Sigmoid colon (tissue), 7 donors: ENCODE results near the gene SPINK8. TPM values are rescaled to one million over a fixed set of nuclear protein-coding genes. Genes with fewer than 3 reads are reported as not detected.

Experiments
- DNase-seq: peaks from one replicate; pipeline ENCODE4 v3.0.0-alpha.2; 2019
- H3K27ac ChIP-seq, 4 donors: fragments of 200-600 bp; sonication (generic); one replicate each; pipeline ENCODE4 v1.5.1; 2016 to 2019; ENCODE audit warnings: mild to moderate bottlenecking in 1 of 4
- H3K27me3 ChIP-seq, 3 donors: fragments of 200-600 bp; sonication (generic); one replicate each; pipeline ENCODE4 v1.5.1; 2019; ENCODE audit warnings: mild to moderate bottlenecking in 1 of 3
- H3K36me3 ChIP-seq, 4 donors: fragments of 200-600 bp; sonication (generic); one replicate each; pipeline ENCODE4 v1.5.1; 2016 to 2019
- H3K4me1 ChIP-seq, 4 donors: fragments of 200-600 bp; sonication (generic); one replicate each; pipeline ENCODE4 v1.5.1; 2017 to 2019
- H3K4me3 ChIP-seq, 4 donors: fragments of 200-600 bp; sonication (generic); one replicate each; pipeline ENCODE4 v1.5.1; 2017 to 2019; ENCODE audit warnings: mild to moderate bottlenecking in 2 of 4, moderate library complexity in 1 of 4
- H3K9me3 ChIP-seq, 4 donors: fragments of 200-600 bp in 3 of 4; sonication (generic) in 3 of 4; one replicate each; pipeline versions ENCODE4 v1.5.1 to v1.6.1; 2013 to 2019
- EP300 ChIP-seq, 4 donors: sonication (generic); formaldehyde crosslinking; IDR thresholded peaks; one replicate each; pipeline ENCODE4 v1.6.1; 2017; ENCODE audit warnings: antibody characterized with exemption in 4 of 4
- POLR2A ChIP-seq, 2 donors: fragments of 450-650 bp; IDR thresholded peaks; one replicate each; pipeline ENCODE4 v1.6.1; 2016; ENCODE audit warnings: antibody characterized with exemption in 2 of 2, mild to moderate bottlenecking in 2 of 2, moderate library complexity in 2 of 2
- POLR2AphosphoS5 ChIP-seq, 4 donors: sonication (generic); formaldehyde crosslinking; IDR thresholded peaks; one replicate each; pipeline ENCODE4 v1.6.1; 2017; ENCODE audit warnings: antibody characterized with exemption in 4 of 4
- WGBS, 2 donors: extraction: QIAGEN DNeasy Blood & Tissue Kit; methylation state at CpG; one replicate each; pipeline ENCODE4 v1.1.7; 2013; 5-methylcytosine and 5-hydroxymethylcytosine counted together
- intact Hi-C: fragments of 100-400 bp; cut with DNase I; formaldehyde crosslinking; loops from one replicate; pipeline ENCODE4 v1.15.1; 2023
- polyA plus RNA-seq, 3 donors: library from polyadenylated mRNA; stranded (reverse); fragments of 200-250 nt; gene quantifications; one replicate each; pipeline ENCODE4 v1.2.3, GENCODE V29; 2013
- small RNA-seq, 3 donors: library from RNA; depleted of rRNA; stranded (forward); fragments of <200 nt; gene quantifications; one replicate each; pipeline ENCODE3, GENCODE V24; 2016
- total RNA-seq, 4 donors: library from RNA; depleted of rRNA; stranded (reverse); fragments of >200 nt; gene quantifications; one replicate each; pipeline ENCODE4 v1.1.0, GENCODE V29; 2016
- TF ChIP-seq, protein P1 (sequence below), 4 experiments: fragments of 450-650 bp in 3 of 4; fragments of 200-600 bp in 1 of 4; IDR thresholded peaks; one replicate each; pipeline ENCODE4 v1.5.1; 2016 to 2019; ENCODE audit warnings: antibody characterized with exemption in 4 of 4, mild to moderate bottlenecking in 3 of 4, moderate library complexity in 2 of 4
- donor health status: healthy with polysubstance abuse.
- donor health status: Bipolar disorder and iron deficiency.
- donor health status: healthy.

SPINK8 gene
- total and polyA plus RNA-seq, 7 donors: not detected

DNA sequence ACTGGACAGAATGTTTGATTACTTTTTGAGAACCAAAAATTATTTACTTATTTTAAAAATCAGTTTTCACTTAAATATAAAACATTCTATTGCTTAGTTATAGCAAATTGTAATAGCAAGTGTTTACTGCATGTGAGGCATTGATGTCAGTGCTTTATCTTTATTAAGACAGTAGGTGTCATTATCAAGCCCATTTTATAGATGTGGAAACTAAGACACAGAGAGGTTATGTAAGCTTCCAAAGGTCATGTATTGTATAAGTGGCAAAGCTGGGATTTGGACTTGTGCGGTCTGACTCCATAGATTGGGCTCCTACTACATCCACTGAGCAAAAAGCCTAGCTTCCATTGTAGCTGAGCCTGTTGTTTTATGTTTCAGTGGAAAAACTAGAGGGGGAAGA, 74.9 kb downstream of the SPINK8 start:
- no peak for DNase-seq
- 96 to 100% methylated on average over 1 of the region's 1 CpG for WGBS, 2 donors
- no peak overlapping the region for H3K27ac ChIP-seq
- peaks cover 4 to 43% (median 5%) of the 10 kb centered on the region in 4 donors for H3K36me3 ChIP-seq
- H3K27me3 ChIP-seq: no peaks in the 10 kb centered on the region
- H3K9me3 ChIP-seq: no peaks in the 10 kb centered on the region
- no peak overlapping the region for H3K4me3 ChIP-seq
- intact Hi-C loops: no loop called here
- no peaks in the 10 kb centered on the region for H3K4me1 ChIP-seq
- TF ChIP-seq POLR2A (IDR thresholded peaks at IDR 0.05): no peak
- TF ChIP-seq EP300 (IDR thresholded peaks at IDR 0.05): no peak
- TF ChIP-seq, protein P1, sequence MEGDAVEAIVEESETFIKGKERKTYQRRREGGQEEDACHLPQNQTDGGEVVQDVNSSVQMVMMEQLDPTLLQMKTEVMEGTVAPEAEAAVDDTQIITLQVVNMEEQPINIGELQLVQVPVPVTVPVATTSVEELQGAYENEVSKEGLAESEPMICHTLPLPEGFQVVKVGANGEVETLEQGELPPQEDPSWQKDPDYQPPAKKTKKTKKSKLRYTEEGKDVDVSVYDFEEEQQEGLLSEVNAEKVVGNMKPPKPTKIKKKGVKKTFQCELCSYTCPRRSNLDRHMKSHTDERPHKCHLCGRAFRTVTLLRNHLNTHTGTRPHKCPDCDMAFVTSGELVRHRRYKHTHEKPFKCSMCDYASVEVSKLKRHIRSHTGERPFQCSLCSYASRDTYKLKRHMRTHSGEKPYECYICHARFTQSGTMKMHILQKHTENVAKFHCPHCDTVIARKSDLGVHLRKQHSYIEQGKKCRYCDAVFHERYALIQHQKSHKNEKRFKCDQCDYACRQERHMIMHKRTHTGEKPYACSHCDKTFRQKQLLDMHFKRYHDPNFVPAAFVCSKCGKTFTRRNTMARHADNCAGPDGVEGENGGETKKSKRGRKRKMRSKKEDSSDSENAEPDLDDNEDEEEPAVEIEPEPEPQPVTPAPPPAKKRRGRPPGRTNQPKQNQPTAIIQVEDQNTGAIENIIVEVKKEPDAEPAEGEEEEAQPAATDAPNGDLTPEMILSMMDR (IDR thresholded peaks at IDR 0.05): no peak
- no peak for TF ChIP-seq POLR2AphosphoS5 (IDR thresholded peaks at IDR 0.05)

Small RNA genes lying within 50 kb of the gene (small RNA-seq; reads per million reads assigned to genes)
- gene MIR2115: 0 to 0.12 (median 0) reads per million in 3 donors
- gene RF00019: 0 reads per million in 3 donors
- gene RN7SL321P: 0 reads per million in 3 donors

Other genes starting within 250 kb of the SPINK8 start
- gene CDC25A, start 145.2 kb downstream of the SPINK8 start, total RNA-seq: 1 to 10 TPM in 1 of 4 donors, under 1 TPM in 2, not detected in 1; 0.27 to 3.9 (median 0.28) TPM
- 1 to 10 TPM; 1.2 to 8.1 (median 3.9) TPM for gene CDC25A, start 145.2 kb downstream of the SPINK8 start, polyA plus RNA-seq
- gene CAMP, start 110.2 kb downstream of the SPINK8 start, total RNA-seq: 1 to 10 TPM in 1 of 4 donors, not detected in 3; 1.1 TPM
- gene CAMP, start 110.2 kb downstream of the SPINK8 start, polyA plus RNA-seq: 1 to 10 TPM in 1 of 3 donors, not detected in 2; 1.2 TPM
- gene ZNF589, start 92.6 kb downstream of the SPINK8 start, total RNA-seq: 10 to 100 TPM in 2 of 4 donors, 1 to 10 TPM in 2; 5.7 to 24.1 (median 10.8) TPM
- gene ZNF589, start 92.6 kb downstream of the SPINK8 start, polyA plus RNA-seq: 1 to 10 TPM; 1.2 to 8.1 (median 1.8) TPM
- gene NME6, start 32.3 kb downstream of the SPINK8 start, total RNA-seq: 10 to 100 TPM; 14.7 to 36.2 (median 24.4) TPM
- 10 to 100 TPM; 20.0 to 24.0 (median 20.4) TPM for gene NME6, start 32.3 kb downstream of the SPINK8 start, polyA plus RNA-seq
- not detected for gene FBXW12, start 38.6 kb upstream of the SPINK8 start, total RNA-seq
- gene FBXW12, start 38.6 kb upstream of the SPINK8 start, polyA plus RNA-seq: not detected
- gene PLXNB1, start 96.4 kb upstream of the SPINK8 start, total RNA-seq: 100 to 1,000 TPM in 1 of 4 donors, 10 to 100 TPM in 3; 59.9 to 162 (median 79.7) TPM
- 10 to 100 TPM; 10.2 to 88.0 (median 10.4) TPM for gene PLXNB1, start 96.4 kb upstream of the SPINK8 start, polyA plus RNA-seq
- 10 to 100 TPM in 3 of 4 donors, 1 to 10 TPM in 1; 9.4 to 22.5 (median 13.1) TPM for gene CCDC51, start 106.5 kb upstream of the SPINK8 start, total RNA-seq
- gene CCDC51, start 106.5 kb upstream of the SPINK8 start, polyA plus RNA-seq: 10 to 100 TPM; 12.7 to 21.6 (median 18.6) TPM
- 100 to 1,000 TPM; 146 to 352 (median 244) TPM for gene TMA7, start 106.6 kb upstream of the SPINK8 start, total RNA-seq
- gene TMA7, start 106.6 kb upstream of the SPINK8 start, polyA plus RNA-seq: 100 to 1,000 TPM; 419 to 762 (median 624) TPM
- 1 to 10 TPM; 3.4 to 9.4 (median 5.2) TPM for gene ATRIP, start 113.1 kb upstream of the SPINK8 start, total RNA-seq
- gene ATRIP, start 113.1 kb upstream of the SPINK8 start, polyA plus RNA-seq: 1 to 10 TPM; 1.8 to 6.2 (median 2.4) TPM
- 10 to 100 TPM; 62.0 to 88.9 (median 74.7) TPM for gene SHISA5, start 170.5 kb upstream of the SPINK8 start, total RNA-seq
- 100 to 1,000 TPM in 1 of 3 donors, 10 to 100 TPM in 2; 57.7 to 142 (median 60.1) TPM for gene SHISA5, start 170.5 kb upstream of the SPINK8 start, polyA plus RNA-seq
- gene PFKFB4, start 223.1 kb upstream of the SPINK8 start, total RNA-seq: 1 to 10 TPM; 1.5 to 6.7 (median 2.7) TPM
- gene PFKFB4, start 223.1 kb upstream of the SPINK8 start, polyA plus RNA-seq: 1 to 10 TPM; 4.2 to 8.0 (median 4.8) TPM
- gene UCN2, start 230.1 kb upstream of the SPINK8 start, total RNA-seq: not detected
- under 1 TPM in 1 of 3 donors, not detected in 2; 0.10 TPM for gene UCN2, start 230.1 kb upstream of the SPINK8 start, polyA plus RNA-seq